ENCODE results near the gene NUBP2.

The NUBP2 gene

GRCh38 chr16:1770328-1771187 is 12.2 kb upstream of the NUBP2 start:
- no peak for DNase-seq (ENCODE audit: low read depth, low spot score)

GRCh38 chr16:1771188-1771863 is 11.4 kb upstream of the NUBP2 start, which contains the start of gene NME3:
Gene NME3, minus strand, starts transcription at chr16:1771543. Its CDS starts 9 bp downstream, at chr16:1771534.
- no peak for DNase-seq (ENCODE audit: low read depth, low spot score)

More at GRCh38 chr16:1770328-1771187, 12.2 kb upstream of the NUBP2 start:
- H3K4me3 ChIP-seq (ENCODE audit: low read length) = no peak overlapping the region

DNA sequence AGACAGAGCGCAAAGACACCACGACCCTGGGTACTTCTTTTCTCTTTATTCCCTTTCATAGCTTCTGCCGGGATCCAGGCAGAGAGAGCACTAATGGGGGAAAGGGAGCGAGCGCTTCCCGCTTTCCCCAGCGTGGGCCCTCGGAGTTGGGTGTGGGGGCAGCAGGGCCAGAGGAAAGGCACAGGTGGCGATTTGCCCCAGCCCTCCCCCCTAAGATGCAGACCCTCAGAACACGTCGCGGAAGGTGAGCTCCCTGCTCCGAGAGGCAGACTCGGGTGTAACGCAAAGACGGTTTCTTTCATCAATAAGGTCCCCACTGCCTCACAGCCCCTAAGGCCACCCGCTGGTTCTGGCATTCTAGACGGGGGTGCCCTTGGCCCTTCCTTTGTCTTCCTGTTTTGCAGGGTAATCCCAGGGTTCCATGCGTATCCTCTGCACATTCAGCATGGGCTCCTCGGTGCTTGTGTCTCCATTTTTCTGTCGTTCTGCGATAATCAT is 10.8 kb upstream of the NUBP2 start:
- H3K4me3 ChIP-seq (ENCODE audit: low read length) = peak overlapping the region; percentile 85
- no peak for DNase-seq (ENCODE audit: low read depth, low spot score)

More at GRCh38 chr16:1771188-1771863, 11.4 kb upstream of the NUBP2 start, which contains the start of gene NME3:
- peak within 1 kb of the TSS; percentile 85 for H3K4me3 ChIP-seq (ENCODE audit: low read length)

DNA sequence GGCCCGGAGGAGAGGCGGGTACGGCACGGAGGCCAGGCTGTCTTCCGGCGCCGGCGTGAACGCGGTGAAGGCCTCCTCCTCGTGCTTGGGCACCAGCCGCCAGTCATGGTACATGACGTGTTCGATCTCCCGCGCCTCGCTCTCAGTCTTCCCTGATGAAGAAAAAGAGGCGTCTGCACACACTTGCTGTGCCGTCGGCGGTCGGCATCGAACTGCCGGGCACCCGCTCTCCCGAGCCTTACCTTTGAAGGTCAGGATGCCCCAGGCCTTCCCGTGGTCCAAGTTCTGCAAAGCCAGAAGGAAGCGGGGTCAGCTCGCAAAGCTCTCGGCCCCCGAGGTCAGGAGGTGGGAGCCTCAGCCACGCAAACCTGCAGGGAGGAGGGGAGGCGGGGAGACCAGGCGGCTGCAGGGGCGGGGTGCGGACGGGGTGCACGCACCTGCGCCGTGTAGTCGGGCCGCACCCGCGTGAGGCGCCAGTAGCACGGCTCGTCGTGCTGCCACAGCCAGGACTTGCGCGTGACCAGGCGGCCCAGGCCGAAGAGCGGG is 10.3 kb upstream of the NUBP2 start, which contains the start of gene EME2:
Gene EME2, plus strand, starts transcription at position 449 of the 546 bp plus-strand sequence. CDS start 418 bp downstream, outside the sequence.
- H3K4me3 ChIP-seq (ENCODE audit: low read length) = peak within 1 kb of the TSS; percentile 85

DNA sequence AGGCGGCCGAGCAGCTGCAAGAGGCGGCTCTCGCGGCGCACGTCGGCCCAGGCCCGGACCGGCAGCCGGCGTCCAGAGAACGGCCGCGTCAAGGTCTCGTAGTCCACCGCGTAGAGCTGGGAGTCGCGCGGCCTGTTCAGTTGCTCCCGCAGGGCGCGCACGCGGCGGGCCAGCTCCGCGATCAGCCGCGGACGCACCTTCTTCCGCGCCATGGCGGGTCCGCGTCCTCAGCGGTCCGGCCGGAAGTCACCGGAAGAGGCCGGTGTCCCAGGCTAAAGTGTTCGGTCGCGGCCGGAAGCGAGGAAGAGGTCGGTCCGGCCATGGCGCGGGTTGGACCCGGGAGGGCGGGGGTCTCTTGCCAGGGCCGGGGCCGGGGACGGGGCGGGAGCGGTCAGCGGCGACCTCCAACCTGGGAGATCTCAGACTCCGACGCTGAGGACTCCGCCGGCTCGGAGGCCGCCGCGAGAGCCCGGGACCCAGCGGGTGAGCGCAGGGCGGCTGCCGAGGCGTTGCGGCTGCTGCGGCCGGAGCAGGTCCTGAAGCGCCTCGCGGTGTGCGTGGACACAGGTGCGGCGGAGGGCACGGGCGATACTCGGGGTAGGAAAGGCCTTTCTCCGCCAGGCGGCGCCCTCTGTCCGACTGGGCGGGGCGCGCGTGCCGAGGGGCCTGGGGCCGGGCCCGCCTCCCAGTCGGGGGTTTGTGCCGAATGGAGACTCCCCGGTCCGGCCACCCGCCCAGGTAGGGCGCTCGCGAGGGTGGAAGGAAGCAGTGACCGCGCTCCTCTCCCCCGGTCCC is 9.7 kb upstream of the NUBP2 start, which contains the start of gene MRPS34:
Gene MRPS34, minus strand, starts transcription at position 227 of the 795 bp plus-strand sequence. Its CDS starts 15 bp downstream, at position 212.
- H3K4me3 ChIP-seq (ENCODE audit: low read length) = peak within 1 kb of the TSS; percentile 85
- peak; percentile 64 for DNase-seq (ENCODE audit: low read depth, low spot score)

More for the DNA sequence above, 10.3 kb upstream of the NUBP2 start, which contains the start of gene EME2:
- DNase-seq (ENCODE audit: low read depth, low spot score) = no peak

DNA sequence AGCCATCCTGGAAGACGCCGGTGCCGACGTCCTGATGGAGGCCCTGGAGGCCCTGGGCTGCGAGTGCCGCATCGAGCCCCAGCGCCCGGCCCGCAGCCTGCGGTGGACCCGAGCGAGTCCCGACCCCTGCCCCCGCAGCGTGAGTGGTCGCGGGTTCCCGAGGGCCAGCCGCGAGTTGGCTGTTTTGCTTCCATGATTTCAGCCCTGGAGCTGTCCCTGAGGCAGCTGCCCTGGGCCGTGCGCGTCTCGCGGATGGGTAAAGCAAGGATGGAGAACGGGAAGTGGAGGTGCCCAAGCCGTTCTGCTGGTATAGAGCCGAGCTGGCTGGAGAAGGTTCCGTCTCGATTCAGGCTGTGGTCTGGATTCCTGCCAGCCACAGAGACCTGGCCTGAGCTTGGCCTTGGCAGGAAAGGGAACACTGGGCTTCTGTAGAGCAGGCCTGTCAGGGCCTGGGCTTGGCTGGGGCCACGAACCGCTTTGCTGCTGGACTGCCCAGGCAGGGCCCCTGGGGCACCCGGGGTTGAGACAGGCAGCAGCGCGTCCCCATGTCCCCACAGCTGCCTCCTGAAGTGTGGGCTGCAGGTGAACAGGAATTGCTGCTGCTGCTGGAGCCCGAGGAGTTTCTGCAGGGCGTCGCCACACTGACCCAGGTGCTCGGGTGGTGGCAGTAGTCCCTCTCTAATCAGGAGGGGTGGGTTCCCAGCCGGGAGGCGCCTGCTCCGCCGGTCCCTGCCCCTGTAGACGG is 8.9 kb upstream of the NUBP2 start:
- peak overlapping the region; percentile 85 for H3K4me3 ChIP-seq (ENCODE audit: low read length)
- no peak for DNase-seq (ENCODE audit: low read depth, low spot score)

DNA sequence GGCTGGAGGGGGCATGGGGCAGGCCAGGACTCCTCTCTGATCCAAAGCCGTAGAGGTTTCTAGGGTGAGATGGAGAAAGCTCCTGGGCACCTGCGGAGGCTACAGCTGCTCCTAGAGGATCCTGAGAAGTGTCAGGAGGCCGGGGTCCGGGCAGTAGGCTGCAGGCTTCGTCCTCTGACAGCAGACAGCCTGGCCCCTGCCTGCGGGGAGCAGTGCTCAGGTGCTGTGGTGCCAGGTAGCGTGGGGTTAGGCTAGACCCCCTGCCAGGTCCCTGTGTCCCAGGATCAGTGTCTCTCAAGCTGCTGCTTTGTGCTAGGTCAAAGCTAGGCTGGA is 8.3 kb upstream of the NUBP2 start:
- peak overlapping the region; percentile 85; the same call in 1 of the 2 replicates for H3K4me3 ChIP-seq (ENCODE audit: low read length)
- DNase-seq (ENCODE audit: low read depth, low spot score) = no peak

DNA sequence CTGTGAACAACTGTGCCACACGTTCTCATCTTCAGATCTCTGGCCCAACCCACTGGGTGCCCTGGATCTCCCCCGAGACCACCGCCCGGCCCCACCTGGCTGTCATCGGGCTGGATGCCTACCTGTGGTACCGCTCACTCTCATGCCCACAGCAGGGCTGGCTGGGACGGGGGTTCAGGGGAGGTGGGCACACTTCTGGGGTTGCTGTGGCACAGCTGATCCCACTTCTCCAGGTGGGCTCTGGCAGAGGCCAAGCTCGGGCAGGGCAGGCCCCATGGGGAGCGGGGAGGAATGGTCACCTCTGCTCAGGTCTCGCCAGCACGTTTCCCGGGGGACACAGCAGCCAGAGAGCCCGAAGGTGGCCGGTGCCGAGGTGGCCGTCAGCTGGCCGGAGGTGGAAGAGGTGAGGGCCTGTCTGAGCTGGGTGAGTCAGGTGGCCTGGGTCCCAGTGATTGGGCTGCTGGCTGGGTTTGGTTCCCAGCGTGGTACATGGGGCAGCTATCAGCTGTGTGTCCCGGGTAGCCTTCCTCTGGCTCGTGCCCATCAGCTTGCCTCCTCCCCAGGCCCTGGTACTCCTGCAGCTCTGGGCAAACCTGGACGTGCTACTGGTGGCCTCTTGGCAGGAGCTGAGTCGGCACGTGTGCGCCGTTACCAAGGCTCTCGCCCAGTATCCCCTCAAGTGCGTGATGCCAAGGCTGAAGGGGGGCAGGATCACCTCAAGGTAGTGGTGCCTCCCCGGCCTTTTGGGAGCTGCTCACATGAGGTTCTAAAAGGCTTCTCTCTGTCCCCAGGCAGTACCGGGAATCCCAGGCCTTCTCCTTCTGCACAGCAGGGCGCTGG is 7.5 kb upstream of the NUBP2 start:
- no peak overlapping the region for H3K4me3 ChIP-seq (ENCODE audit: low read length)
- DNase-seq (ENCODE audit: low read depth, low spot score) = no peak

DNA sequence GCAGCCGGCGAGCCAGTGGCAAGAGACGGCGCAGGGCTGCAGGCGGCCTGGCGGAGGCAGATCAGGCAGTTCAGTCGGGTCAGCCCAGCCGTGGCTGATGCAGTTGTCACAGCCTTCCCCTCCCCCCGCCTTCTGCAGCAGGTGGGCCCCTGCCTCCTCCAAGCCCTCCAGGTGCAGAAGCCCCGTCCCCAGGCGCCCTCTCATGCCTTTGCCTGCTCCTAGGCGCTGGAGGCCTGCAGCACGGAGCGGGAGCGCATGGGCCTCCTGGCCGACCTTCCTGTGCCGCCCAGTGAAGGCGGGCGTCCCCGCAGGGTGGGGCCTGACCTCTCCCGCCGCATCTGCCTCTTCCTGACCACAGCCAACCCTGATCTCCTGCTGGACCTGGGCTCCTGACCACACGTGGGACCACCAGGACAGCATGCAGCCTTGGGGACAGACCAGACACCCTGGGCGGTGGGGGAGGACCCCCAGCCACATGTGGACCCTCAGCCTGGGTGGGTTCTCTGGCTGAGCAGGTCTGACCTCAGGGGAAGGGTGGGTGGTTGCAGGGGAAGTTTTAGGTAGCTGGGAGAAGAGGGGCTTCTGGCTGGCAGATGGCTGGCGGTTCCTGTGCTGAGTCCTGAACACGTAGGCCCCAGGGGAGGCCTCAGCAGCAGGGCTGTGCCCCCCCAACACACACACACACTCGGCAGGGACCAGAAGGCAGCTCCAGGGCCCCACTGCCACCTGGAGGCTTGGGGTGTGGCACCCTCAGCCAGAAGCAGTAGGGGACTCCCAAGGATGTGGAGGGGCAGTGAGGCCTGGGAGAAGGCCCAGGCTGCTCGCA is 6.7 kb upstream of the NUBP2 start:
- no peak overlapping the region for H3K4me3 ChIP-seq (ENCODE audit: low read length)
- DNase-seq (ENCODE audit: low read depth, low spot score) = no peak

- no peak for DNase-seq (ENCODE audit: low read depth, low spot score)
These were observed 6.1 kb upstream of the NUBP2 start for GRCh38 chr16:1776672-1776955.

DNA sequence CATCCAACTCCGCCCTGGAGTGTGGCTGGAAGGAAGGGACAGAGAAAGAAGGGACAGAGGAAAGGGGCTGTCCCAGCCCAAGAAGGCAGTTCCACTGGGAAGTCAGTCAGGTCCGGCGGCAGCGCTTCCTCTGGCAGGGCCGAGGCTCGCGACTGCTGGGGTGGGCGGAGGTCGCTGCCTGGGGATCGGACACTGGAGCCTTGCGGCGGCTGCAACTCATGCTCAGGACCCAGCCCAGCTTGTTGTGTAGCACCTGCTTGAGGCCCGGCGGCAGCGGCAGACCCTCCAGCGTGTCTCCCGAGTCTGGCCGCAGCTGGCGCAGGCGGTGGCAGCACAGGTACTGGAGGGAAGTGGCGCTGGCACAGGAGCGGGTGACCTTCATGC is 5.8 kb upstream of the NUBP2 start:
- H3K4me3 ChIP-seq (ENCODE audit: low read length) = no peak overlapping the region

More at GRCh38 chr16:1776672-1776955, 6.1 kb upstream of the NUBP2 start:
- H3K4me3 ChIP-seq (ENCODE audit: low read length) = no peak overlapping the region

DNA sequence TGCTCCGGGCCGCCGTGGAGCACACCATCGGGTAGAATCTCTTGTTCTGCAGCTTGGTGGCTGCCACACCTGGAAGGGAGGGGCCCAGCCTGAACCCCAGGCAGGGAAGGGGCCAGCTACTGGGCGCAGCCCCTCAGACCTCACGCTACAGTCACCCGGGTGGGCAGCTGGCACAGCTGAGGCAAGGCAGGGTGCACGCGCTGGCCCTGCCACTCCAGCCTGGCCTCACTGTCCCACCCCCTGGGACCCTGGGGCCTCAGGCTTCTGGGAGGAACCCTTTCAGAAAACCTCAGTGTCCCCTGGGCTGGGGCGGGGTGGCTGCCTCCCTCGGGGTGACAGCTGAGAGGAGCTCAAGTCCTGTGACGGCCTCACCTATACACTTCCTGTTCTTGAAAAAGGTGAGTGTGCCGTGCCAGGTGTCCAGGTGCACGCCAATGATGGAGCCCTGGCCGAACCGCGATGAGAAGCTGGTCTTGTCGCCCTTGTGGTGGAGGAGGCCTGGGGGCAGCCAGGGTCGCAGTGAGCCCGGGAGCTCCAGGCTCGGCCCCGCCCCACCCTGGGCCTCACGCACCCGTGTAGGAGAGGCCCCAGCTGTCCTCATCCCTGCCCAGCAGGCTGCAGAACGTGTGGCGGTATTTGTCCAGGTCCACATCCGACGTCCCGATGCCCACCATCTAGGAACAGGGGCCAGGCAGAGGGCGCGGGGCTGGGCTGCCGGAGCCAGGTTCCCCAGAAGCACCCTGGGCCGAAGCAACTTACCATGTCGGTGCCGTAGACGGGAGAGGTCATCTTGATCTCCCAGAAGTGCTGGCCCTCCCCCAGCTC is 5.2 kb upstream of the NUBP2 start:
- no peak for DNase-seq (ENCODE audit: low read depth, low spot score)
- H3K4me3 ChIP-seq (ENCODE audit: low read length) = no peak overlapping the region

More for the DNA sequence above, 5.8 kb upstream of the NUBP2 start:
- DNase-seq (ENCODE audit: low read depth, low spot score) = no peak

DNA sequence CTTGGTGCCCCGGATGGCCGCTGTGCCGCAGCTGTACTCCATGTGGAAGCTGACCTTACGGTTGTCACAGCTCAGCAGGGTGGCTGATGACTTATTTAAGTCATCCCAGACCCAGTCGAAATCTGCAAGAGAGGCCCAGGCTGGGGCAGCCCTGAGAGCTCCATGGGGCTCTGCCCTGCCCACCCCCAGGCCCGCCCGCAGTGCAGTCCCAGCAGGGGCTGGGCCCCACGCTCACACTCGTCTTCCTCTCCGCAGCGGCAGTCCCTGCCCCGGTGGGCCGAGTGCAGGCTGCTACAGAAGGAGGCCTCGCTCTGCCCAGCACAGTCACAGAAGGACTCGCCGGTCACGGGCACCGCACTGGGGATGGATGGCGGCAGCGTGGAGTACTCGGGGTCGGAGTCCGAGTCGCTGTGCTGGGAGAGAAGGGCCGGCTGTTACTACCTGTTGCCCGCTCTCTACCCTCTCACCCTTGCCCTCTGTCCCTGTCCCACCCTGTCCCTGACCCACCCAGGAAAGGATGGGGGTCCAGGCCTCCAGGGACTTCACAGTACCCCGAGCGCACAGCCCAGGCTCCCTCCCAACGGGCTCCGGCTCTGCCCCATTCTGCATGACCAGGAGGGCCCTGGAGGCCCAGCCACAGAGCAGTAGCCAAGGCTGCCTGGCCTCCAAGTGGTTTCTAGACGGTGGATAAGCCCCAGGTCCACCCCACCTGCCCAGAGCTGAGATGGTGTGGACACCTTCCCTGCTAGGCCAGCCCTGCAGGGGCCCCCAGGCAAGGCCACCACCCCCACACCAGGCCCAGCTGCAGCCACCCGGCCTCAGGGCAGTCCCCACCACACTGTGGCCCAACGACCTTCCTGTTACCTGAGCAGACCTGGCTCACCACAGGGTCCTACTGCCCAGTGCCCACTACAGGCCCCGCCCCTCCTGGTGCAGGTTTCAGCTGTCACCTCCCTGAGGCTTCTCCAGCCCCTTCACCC is 4.3 kb upstream of the NUBP2 start:
- no peak overlapping the region for H3K4me3 ChIP-seq (ENCODE audit: low read length)
- no peak for DNase-seq (ENCODE audit: low read depth, low spot score)

GRCh38 chr16:1779234-1779701 is 3.5 kb upstream of the NUBP2 start:
- no peak for DNase-seq (ENCODE audit: low read depth, low spot score)
- no peak overlapping the region for H3K4me3 ChIP-seq (ENCODE audit: low read length)

Data from Jurkat, Clone E6-1 (cell line).